Right lobe of liver (tissue), 4 donors: ENCODE data around the gene TTLL10.

Experiments
- POLR2A ChIP-seq: fragments of 450-650 bp; IDR thresholded peaks from one replicate; pipeline ENCODE4 v1.6.1; 2017; ENCODE audit warnings: antibody characterized with exemption, mild to moderate bottlenecking
- TF ChIP-seq, protein P1 (sequence below), 4 donors: fragments of 200-600 bp in 3 of 4; fragments of 450-650 bp in 1 of 4; IDR thresholded peaks; one replicate each; pipeline versions ENCODE4 v1.5.1 to v1.8.0; 2016 to 2022; ENCODE audit warnings: antibody characterized with exemption in 4 of 4, mild to moderate bottlenecking in 2 of 4
- donor health status: DM: no; HTN: no; CAD: no.
- donor health status: DM: no; HTN: no; CAD: no.
- donor health status: DM: no; HTN: yes; CAD: no.

DNA sequence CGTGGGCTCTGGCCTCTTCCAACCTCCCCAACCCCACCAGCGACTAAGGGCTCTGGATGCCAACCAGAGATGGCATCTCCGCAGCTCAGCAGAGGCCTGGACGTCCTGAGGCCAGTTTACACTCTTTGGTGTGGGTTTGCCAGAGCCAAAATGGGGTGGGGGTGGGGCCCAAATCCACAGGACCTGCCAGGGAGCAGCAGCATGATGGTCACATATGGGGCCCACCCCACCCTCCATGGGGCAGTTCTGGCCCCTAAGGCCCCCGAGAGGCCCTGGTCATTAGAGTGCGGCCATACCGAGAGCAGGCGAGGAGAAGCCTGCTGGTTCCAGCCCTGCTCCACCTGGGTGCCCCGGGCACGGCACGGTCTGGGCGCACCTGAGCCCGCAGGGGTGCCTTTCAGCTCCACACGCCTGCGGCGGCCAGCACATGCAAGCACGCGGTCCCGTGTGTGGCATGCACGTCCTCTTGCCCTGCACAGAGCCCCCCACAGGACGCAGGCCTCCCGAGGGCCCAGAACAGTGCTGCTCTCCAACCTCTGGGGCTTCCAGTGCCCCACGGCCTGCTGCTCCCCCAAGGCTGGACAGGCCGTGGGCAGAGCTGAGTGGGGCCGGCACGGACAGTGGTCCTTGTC lies 68.0 kb downstream of the TTLL10 start:
- TF ChIP-seq, protein P1, sequence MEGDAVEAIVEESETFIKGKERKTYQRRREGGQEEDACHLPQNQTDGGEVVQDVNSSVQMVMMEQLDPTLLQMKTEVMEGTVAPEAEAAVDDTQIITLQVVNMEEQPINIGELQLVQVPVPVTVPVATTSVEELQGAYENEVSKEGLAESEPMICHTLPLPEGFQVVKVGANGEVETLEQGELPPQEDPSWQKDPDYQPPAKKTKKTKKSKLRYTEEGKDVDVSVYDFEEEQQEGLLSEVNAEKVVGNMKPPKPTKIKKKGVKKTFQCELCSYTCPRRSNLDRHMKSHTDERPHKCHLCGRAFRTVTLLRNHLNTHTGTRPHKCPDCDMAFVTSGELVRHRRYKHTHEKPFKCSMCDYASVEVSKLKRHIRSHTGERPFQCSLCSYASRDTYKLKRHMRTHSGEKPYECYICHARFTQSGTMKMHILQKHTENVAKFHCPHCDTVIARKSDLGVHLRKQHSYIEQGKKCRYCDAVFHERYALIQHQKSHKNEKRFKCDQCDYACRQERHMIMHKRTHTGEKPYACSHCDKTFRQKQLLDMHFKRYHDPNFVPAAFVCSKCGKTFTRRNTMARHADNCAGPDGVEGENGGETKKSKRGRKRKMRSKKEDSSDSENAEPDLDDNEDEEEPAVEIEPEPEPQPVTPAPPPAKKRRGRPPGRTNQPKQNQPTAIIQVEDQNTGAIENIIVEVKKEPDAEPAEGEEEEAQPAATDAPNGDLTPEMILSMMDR (IDR thresholded peaks at IDR 0.05), result no peak
- TF ChIP-seq POLR2A, result no peak
